Transverse colon (tissue), 4 donors: ENCODE measurements around the gene ANKRD12. TPM values are rescaled to one million over a fixed set of nuclear protein-coding genes. Genes with fewer than 3 reads are reported as not detected.

Source experiments
- DNase-seq: peaks from one replicate; pipeline ENCODE4 v3.0.0-alpha.2; 2019
- H3K27ac ChIP-seq, 4 donors: fragments of 200-600 bp; sonication (generic); 2 replicates each; pipeline ENCODE4 v1.5.1; 2016 to 2018; ENCODE audit warnings: inconsistent platforms in 4 of 4
- H3K27me3 ChIP-seq: fragments of 200-600 bp; sonication (generic); 2 replicates; pipeline ENCODE4 v1.5.1; 2017; ENCODE audit warnings: inconsistent platforms
- H3K36me3 ChIP-seq, 4 donors: fragments of 200-600 bp; sonication (generic); 2 replicates each; pipeline ENCODE4 v1.5.1; 2017 to 2019; ENCODE audit warnings: inconsistent platforms in 4 of 4
- H3K4me1 ChIP-seq, 4 donors: fragments of 200-600 bp; sonication (generic); 2 replicates each; pipeline ENCODE4 v1.5.1; 2017 to 2020; ENCODE audit warnings: inconsistent platforms in 4 of 4
- H3K4me3 ChIP-seq, 4 donors: fragments of 200-600 bp; sonication (generic); 1 replicate in 1 of 4; 2 replicates in 3 of 4; pipeline versions ENCODE4 v1.5.1 to v1.6.1; 2017 to 2019; ENCODE audit warnings: inconsistent platforms in 4 of 4
- H3K9me3 ChIP-seq, 2 donors: fragments of 200-600 bp; sonication (generic); 2 replicates each; pipeline ENCODE4 v1.5.1; 2017 to 2019; ENCODE audit warnings: inconsistent platforms in 2 of 2
- EP300 ChIP-seq: sonication (generic); formaldehyde crosslinking; IDR thresholded peaks from one replicate; pipeline ENCODE4 v1.6.1; 2017; ENCODE audit warnings: antibody characterized with exemption, low read depth
- POLR2A ChIP-seq: fragments of 450-650 bp; IDR thresholded peaks from one replicate; pipeline ENCODE4 v1.6.1; 2016; ENCODE audit warnings: antibody characterized with exemption, mild to moderate bottlenecking, moderate library complexity
- POLR2AphosphoS5 ChIP-seq, 3 donors: sonication (generic); formaldehyde crosslinking; IDR thresholded peaks; one replicate each; pipeline ENCODE4 v1.6.1; 2016; ENCODE audit warnings: antibody characterized with exemption in 3 of 3
- WGBS, 2 donors: methylation state at CpG; one replicate each; pipeline ENCODE4 v1.1.5; 2018; ENCODE audit warnings: low coverage in 1 of 2; 5-methylcytosine and 5-hydroxymethylcytosine counted together
- in situ Hi-C, 4 donors: fragments of 200-750 bp; cut with MboI; loops; one replicate each; pipeline versions ENCODE4 v1.15.0 to v1.15.1; 2017; ENCODE audit warnings: low sequenced_read_pairs in 3 of 4, low pct_ligation_motif_present in 1 of 4, low pct_unique_long_range_greater_than_20kb in 1 of 4
- intact Hi-C: fragments of 100-400 bp; cut with DNase I; formaldehyde crosslinking; loops from one replicate; pipeline ENCODE4 v1.15.1; 2023; ENCODE audit warnings: low total_unique reads
- total RNA-seq, 4 donors: library from RNA; depleted of rRNA; stranded (reverse); fragments of >200 nt; gene quantifications; one replicate each; pipeline ENCODE4 v1.1.0, GENCODE V29; 2016
- TF ChIP-seq, protein P1 (sequence below), 5 experiments: fragments of 200-600 bp in 3 of 5; fragments of 450-650 bp in 2 of 5; sonication (generic) in 3 of 5; IDR thresholded peaks; 1 replicate in 2 of 5; 2 replicates in 3 of 5; pipeline ENCODE4 v1.5.1; 2016 to 2017; ENCODE audit warnings: antibody characterized with exemption in 5 of 5, inconsistent platforms in 3 of 5, mild to moderate bottlenecking in 2 of 5, moderate library complexity in 1 of 5

ANKRD12 gene
- total RNA-seq, 4 donors from 2014 or later, result 17.5 to 91.8 (median 59.1) TPM

DNA sequence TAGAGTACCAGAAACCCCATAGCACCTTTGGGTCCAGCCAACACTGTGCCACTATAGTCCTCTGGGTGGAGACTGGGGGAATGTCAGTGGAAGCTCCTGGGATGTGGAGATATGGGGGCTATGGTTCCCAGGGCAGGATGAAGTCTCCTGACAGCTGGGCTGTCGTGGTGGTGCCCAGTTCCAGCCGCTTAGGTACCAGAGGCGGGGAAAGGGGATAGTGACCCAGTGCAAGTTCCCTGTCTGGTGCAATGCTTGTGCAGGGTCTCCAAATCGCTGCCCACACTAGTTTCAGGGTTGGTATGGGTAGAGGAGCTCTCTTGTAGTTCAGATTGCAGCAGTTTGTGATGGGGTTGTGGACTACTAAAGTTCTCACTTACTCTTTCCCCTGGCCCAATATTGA is 97.9 kb downstream of the ANKRD12 start:
- Histone ChIP-seq H3K9me3 (peaks cover 8 to 9% of the 10 kb centered on the region in 2 donors), H3K4me1 (no peaks in the 10 kb centered on the region), H3K36me3 (peaks cover 0 to 54% (median 17%) of the 10 kb centered on the region in 4 donors), H3K4me3 (no peak overlapping the region), H3K27ac (no peak overlapping the region), H3K27me3 (no peaks in the 10 kb centered on the region)
- TF ChIP-seq POLR2AphosphoS5 (IDR thresholded peaks at IDR 0.05) (no peak), POLR2A (no peak), EP300 (no peak)
- TF ChIP-seq, protein P1, sequence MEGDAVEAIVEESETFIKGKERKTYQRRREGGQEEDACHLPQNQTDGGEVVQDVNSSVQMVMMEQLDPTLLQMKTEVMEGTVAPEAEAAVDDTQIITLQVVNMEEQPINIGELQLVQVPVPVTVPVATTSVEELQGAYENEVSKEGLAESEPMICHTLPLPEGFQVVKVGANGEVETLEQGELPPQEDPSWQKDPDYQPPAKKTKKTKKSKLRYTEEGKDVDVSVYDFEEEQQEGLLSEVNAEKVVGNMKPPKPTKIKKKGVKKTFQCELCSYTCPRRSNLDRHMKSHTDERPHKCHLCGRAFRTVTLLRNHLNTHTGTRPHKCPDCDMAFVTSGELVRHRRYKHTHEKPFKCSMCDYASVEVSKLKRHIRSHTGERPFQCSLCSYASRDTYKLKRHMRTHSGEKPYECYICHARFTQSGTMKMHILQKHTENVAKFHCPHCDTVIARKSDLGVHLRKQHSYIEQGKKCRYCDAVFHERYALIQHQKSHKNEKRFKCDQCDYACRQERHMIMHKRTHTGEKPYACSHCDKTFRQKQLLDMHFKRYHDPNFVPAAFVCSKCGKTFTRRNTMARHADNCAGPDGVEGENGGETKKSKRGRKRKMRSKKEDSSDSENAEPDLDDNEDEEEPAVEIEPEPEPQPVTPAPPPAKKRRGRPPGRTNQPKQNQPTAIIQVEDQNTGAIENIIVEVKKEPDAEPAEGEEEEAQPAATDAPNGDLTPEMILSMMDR (IDR thresholded peaks at IDR 0.05), result no peak
- in situ Hi-C loops (no loop called here), intact Hi-C loops (no loop called here)
- DNase-seq, result no peak
- WGBS, 2 donors, result 97% methylated on average over 4 of the region's 4 CpGs; no CpG with 5 or more reads in 1 of the 2 donors

DNA sequence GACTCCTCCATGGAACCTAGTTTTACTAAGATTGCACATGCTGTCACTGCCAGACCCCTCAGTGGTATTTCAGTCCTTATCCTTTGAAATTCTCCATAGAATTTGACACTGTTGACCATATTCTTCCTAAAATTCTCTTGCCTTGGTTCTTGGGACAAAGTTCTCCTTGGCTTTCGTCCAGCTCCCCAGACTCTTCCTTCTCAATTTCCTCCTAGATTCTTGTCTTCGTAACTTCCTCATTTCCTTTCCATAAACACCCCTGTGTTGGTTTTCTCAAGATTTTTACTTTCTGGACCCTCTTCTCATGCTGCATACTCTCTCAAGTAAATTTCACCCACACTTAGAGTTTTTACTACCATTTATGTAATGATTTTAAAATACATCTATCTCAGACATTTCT is 101.4 kb downstream of the ANKRD12 start:
- WGBS, 2 donors, result 81 to 82% methylated on average over 2 of the region's 2 CpGs
- H3K4me3 ChIP-seq, result no peak overlapping the region
- no peaks in the 10 kb centered on the region for H3K9me3 ChIP-seq
- DNase-seq, result no peak
- no peak overlapping the region for H3K27ac ChIP-seq
- H3K36me3 ChIP-seq, result peaks cover 0 to 32% (median 11%) of the 10 kb centered on the region in 4 donors
- intact Hi-C loops (no loop called here), in situ Hi-C loops (no loop called here)
- no peaks in the 10 kb centered on the region for H3K4me1 ChIP-seq
- no peak for TF ChIP-seq POLR2AphosphoS5 (IDR thresholded peaks at IDR 0.05)
- TF ChIP-seq EP300, result no peak
- TF ChIP-seq POLR2A, result no peak
- no peaks in the 10 kb centered on the region for H3K27me3 ChIP-seq

DNA sequence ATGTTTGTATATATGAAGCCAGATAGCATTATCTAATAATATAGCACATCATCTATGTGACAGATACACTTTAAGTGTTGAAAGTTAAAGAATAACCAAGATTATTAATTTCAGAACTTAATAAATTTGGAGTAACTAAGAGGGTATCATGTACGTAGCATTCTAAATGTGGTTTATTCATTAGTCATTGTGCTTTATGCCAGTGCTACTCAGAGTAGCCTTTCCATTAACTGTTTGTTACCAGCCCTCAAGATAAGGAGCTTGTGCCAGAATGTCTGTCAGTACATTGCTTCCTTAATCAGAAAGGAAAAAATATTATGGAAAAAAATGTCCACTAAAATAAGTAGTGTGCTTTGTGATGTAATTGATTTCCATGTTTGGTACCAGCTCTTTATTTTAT is 103.1 kb downstream of the ANKRD12 start:
- WGBS, 2 donors, result 66 to 79% methylated on average over 1 of the region's 1 CpG
- Histone ChIP-seq H3K4me1 (no peaks in the 10 kb centered on the region), H3K27ac (no peak overlapping the region), H3K4me3 (no peak overlapping the region), H3K9me3 (no peaks in the 10 kb centered on the region), H3K36me3 (peaks cover 0 to 27% (median 7%) of the 10 kb centered on the region in 4 donors), H3K27me3 (no peaks in the 10 kb centered on the region)
- no peak for TF ChIP-seq POLR2A
- TF ChIP-seq, protein P1 (IDR thresholded peaks at IDR 0.05), result no peak
- TF ChIP-seq POLR2AphosphoS5 (IDR thresholded peaks at IDR 0.05), result no peak
- no peak for TF ChIP-seq EP300
- DNase-seq, result no peak
- in situ Hi-C loops (no loop called here), intact Hi-C loops (no loop called here)

DNA sequence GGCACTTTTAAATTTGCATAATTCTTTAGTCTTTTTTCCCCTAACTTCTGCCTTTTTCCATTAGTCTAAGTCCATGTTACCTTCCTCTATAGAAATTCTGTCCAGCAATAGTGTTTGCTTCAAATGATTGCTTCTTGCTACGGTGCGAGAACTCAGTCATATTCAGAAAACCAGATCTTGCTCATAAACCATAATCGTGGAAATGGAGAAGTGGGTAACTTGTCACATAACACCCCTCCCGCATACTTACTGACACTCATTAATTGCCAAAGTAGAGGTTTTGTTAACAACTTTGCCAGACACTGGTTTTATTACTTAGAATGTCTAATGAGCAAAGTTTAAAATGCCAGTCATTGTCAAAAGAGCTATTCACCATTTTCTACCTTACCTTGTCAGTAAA is 103.7 kb downstream of the ANKRD12 start:
- H3K9me3 ChIP-seq, result no peaks in the 10 kb centered on the region
- H3K27me3 ChIP-seq, result no peaks in the 10 kb centered on the region
- in situ Hi-C loops (no loop called here), intact Hi-C loops (no loop called here)
- WGBS, 2 donors, result 45 to 80% methylated on average over 2 to 4 of the region's 4 CpGs
- H3K4me3 ChIP-seq, result no peak overlapping the region
- H3K4me1 ChIP-seq, result no peaks in the 10 kb centered on the region
- DNase-seq, result no peak
- H3K27ac ChIP-seq, result no peak overlapping the region
- peaks cover 0 to 25% (median 5%) of the 10 kb centered on the region in 4 donors for H3K36me3 ChIP-seq
- no peak for TF ChIP-seq POLR2A
- no peak for TF ChIP-seq EP300
- no peak for TF ChIP-seq POLR2AphosphoS5 (IDR thresholded peaks at IDR 0.05)
- TF ChIP-seq, protein P1 (IDR thresholded peaks at IDR 0.05), result no peak

DNA sequence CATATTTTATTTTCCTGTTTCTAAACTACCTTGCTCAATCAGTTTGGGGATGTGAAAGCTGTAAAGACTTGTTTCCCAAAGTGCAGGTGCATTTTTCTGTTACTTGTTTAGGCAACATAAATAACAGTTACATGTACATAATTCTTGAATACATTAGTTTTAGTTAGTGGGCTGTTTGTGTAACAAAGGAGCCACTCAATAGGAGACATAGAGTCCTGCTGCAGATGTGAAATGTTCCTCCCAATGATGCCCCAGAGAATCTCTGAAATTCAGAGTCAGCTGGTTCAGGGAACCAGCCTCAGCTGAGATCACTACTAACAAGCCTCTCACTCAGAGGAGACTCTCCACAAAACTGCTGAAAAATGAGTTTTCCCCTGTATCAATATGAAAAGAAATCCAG is 106.4 kb downstream of the ANKRD12 start:
- H3K9me3 ChIP-seq, result no peaks in the 10 kb centered on the region
- H3K4me1 ChIP-seq, result no peaks in the 10 kb centered on the region
- no peak for DNase-seq
- H3K27ac ChIP-seq, result no peak overlapping the region
- intact Hi-C loops (no loop called here), in situ Hi-C loops (no loop called here)
- H3K27me3 ChIP-seq, result no peaks in the 10 kb centered on the region
- TF ChIP-seq POLR2AphosphoS5 (IDR thresholded peaks at IDR 0.05) (no peak), POLR2A (no peak), EP300 (no peak)
- TF ChIP-seq, protein P1 (IDR thresholded peaks at IDR 0.05), result no peak
- peaks cover 0 to 8% (median 2%) of the 10 kb centered on the region in 4 donors for H3K36me3 ChIP-seq
- no peak overlapping the region for H3K4me3 ChIP-seq
